Measurements from ENCODE around the gene STAB1. TPM values are rescaled to one million over a fixed set of nuclear protein-coding genes. Genes with fewer than 3 reads are reported as not detected.

The STAB1 gene
- total and polyA plus RNA-seq, 12 donors: 17.4 to 231 (median 44.1) TPM

GRCh38 chr3:52452126-52452525 is 43.0 kb upstream of the STAB1 start:
- no peak for TF ChIP-seq CTCF (IDR thresholded peaks at IDR 0.05)
- peaks cover 17 to 55% (median 33%) of the 10 kb centered on the region in 9 donors for H3K4me1 ChIP-seq
- 51 to 63% methylated on average over 6 of the region's 6 CpGs for WGBS, 2 donors
- ATAC-seq (no peak), DNase-seq (no peak)
- peak overlapping the region; percentile 68 to 99 (median 91) for H3K27ac ChIP-seq
- intact Hi-C loops (cut with DNase I): loop anchor here in 3 of 10 donors (10.0 kb wide), 2 partner anchors 217 to 233 kb away; partner anchors contain the start of genes GNL3 (in 3 of the 3), PBRM1 (in 3 of the 3) and TWF2 (in 1 of the 3)
- no peaks in the 10 kb centered on the region for H3K27me3 ChIP-seq
- peak overlapping the region; percentile 20 to 93 (median 58) for H3K4me3 ChIP-seq
- H3K9me3 ChIP-seq: no peaks in the 10 kb centered on the region
- H3K36me3 ChIP-seq: peaks cover 0 to 17% (median 0%) of the 10 kb centered on the region in 9 donors

- 47 to 55% methylated on average over 11 of the region's 11 CpGs for WGBS, 2 donors
These were observed 42.4 kb upstream of the STAB1 start for GRCh38 chr3:52452570-52453221.

GRCh38 chr3:52453496-52454249 is 41.5 kb upstream of the STAB1 start, which contains the start of gene TNNC1:
Gene TNNC1, minus strand, starts transcription at chr3:52454041. Its CDS starts 26 bp downstream, at chr3:52454015.
- Histone ChIP-seq H3K36me3 (peaks cover 0 to 28% (median 6%) of the 10 kb centered on the region in 9 donors), H3K9me3 (no peaks in the 10 kb centered on the region), H3K4me3 (peak within 1 kb of the TSS; percentile 38 to 96 (median 78)), H3K27me3 (no peaks in the 10 kb centered on the region), H3K4me1 (peaks cover 17 to 56% (median 40%) of the 10 kb centered on the region in 9 donors), H3K27ac (peak within 1 kb of the TSS; percentile 88 to 99 (median 92))
- intact Hi-C loops (cut with DNase I): loop anchor here in 3 of 10 donors (10.0 kb wide), 2 partner anchors 219 to 231 kb away; partner anchors contain the start of genes GNL3 (in 3 of the 3), PBRM1 (in 3 of the 3) and TWF2 (in 1 of the 3)
- TF ChIP-seq CTCF (IDR thresholded peaks at IDR 0.05): no peak
- ATAC-seq (peak; percentile 9 to 64 (median 54)), DNase-seq (peak; percentile 72 to 76)
- WGBS, 2 donors: 41 to 59% methylated on average over 16 of the region's 16 CpGs

More at GRCh38 chr3:52452570-52453221, 42.4 kb upstream of the STAB1 start:
- Histone ChIP-seq H3K4me3 (peak overlapping the region; percentile 38 to 93 (median 58)), H3K27ac (peak overlapping the region; percentile 68 to 99 (median 91)), H3K4me1 (peaks cover 17 to 59% (median 38%) of the 10 kb centered on the region in 9 donors), H3K27me3 (no peaks in the 10 kb centered on the region), H3K9me3 (no peaks in the 10 kb centered on the region), H3K36me3 (peaks cover 0 to 18% (median 0%) of the 10 kb centered on the region in 9 donors)
- no peak for TF ChIP-seq CTCF (IDR thresholded peaks at IDR 0.05)
- DNase-seq (peak; percentile 73 to 83), ATAC-seq (peak; percentile 28 to 72 (median 59))
- intact Hi-C loops (cut with DNase I): loop anchor here in 3 of 10 donors (10.0 kb wide), 2 partner anchors 218 to 232 kb away; partner anchors contain the start of genes GNL3 (in 3 of the 3), PBRM1 (in 3 of the 3) and TWF2 (in 1 of the 3)

All from heart right ventricle (tissue), 16 donors.